Measurements from ENCODE around the gene MYRF.

The MYRF gene

GRCh38 chr11:61781585-61781984, 29.1 kb downstream of the MYRF start:
- Histone ChIP-seq H2AK5ac (ENCODE audit: low read length) (no peak overlapping the region), H4K5ac (ENCODE audit: low read length) (no peak overlapping the region), H3K4me2 (ENCODE audit: low read length) (no peak overlapping the region), H3K27me3 (ENCODE audit: insufficient read depth, low read length, poor library complexity) (no peaks in the 10 kb centered on the region), H2BK120ac (ENCODE audit: low read depth, low read length) (no peak overlapping the region), H2BK5ac (ENCODE audit: low read length) (no peak overlapping the region), H3K4me1 (ENCODE audit: control insufficient read depth, low read depth, low read length) (no peaks in the 10 kb centered on the region), H3K36me3 (ENCODE audit: control insufficient read depth, insufficient read depth, low read length) (peaks cover under 1% of the 10 kb centered on the region), H3K27ac (ENCODE audit: low read depth, low read length) (no peak overlapping the region), H3K18ac (ENCODE audit: low read length) (no peak overlapping the region), H3K4ac (ENCODE audit: low read depth, low read length) (no peak overlapping the region), H3K23ac (ENCODE audit: low read length) (no peak overlapping the region), H2BK15ac (replicated peaks; ENCODE audit: low read depth) (no peak overlapping the region), H3K56ac (ENCODE audit: low read length) (no peak overlapping the region), H4K8ac (ENCODE audit: low read depth, low read length) (no peak overlapping the region), H3K9ac (ENCODE audit: low read length) (no peak overlapping the region), H3K79me1 (ENCODE audit: low read length) (no peaks in the 10 kb centered on the region), H3K79me2 (ENCODE audit: control insufficient read depth, insufficient read depth, low read length) (no peaks in the 10 kb centered on the region), H3K4me3 (ENCODE audit: low read length) (no peak overlapping the region)
- WGBS (ENCODE audit: extremely low coverage, insufficient coverage, low lambda C conversion rate) = no CpG with 5 or more reads among the region's 5 CpGs
- DNase-seq = no peak

GRCh38 chr11:61782299-61782698, 29.9 kb downstream of the MYRF start:
- Histone ChIP-seq H3K9ac (ENCODE audit: low read length) (no peak overlapping the region), H2BK15ac (replicated peaks; ENCODE audit: low read depth) (no peak overlapping the region), H3K23ac (ENCODE audit: low read length) (no peak overlapping the region), H4K8ac (ENCODE audit: low read depth, low read length) (no peak overlapping the region), H2BK5ac (ENCODE audit: low read length) (no peak overlapping the region), H3K18ac (ENCODE audit: low read length) (no peak overlapping the region), H3K79me2 (ENCODE audit: control insufficient read depth, insufficient read depth, low read length) (no peaks in the 10 kb centered on the region), H3K56ac (ENCODE audit: low read length) (no peak overlapping the region), H2BK120ac (ENCODE audit: low read depth, low read length) (no peak overlapping the region), H3K36me3 (ENCODE audit: control insufficient read depth, insufficient read depth, low read length) (peaks cover 3% of the 10 kb centered on the region), H2AK5ac (ENCODE audit: low read length) (no peak overlapping the region), H3K27me3 (ENCODE audit: insufficient read depth, low read length, poor library complexity) (no peaks in the 10 kb centered on the region), H3K4ac (ENCODE audit: low read depth, low read length) (no peak overlapping the region), H3K4me2 (ENCODE audit: low read length) (no peak overlapping the region), H3K4me1 (ENCODE audit: control insufficient read depth, low read depth, low read length) (no peaks in the 10 kb centered on the region), H3K79me1 (ENCODE audit: low read length) (no peaks in the 10 kb centered on the region), H4K5ac (ENCODE audit: low read length) (no peak overlapping the region), H3K4me3 (ENCODE audit: low read length) (no peak overlapping the region), H3K27ac (ENCODE audit: low read depth, low read length) (no peak overlapping the region)
- no CpG with 5 or more reads among the region's 3 CpGs for WGBS (ENCODE audit: extremely low coverage, insufficient coverage, low lambda C conversion rate)
- no peak for DNase-seq

- Histone ChIP-seq H3K79me2 (ENCODE audit: control insufficient read depth, insufficient read depth, low read length) (no peaks in the 10 kb centered on the region), H3K23ac (ENCODE audit: low read length) (no peak overlapping the region), H3K27ac (ENCODE audit: low read depth, low read length) (no peak overlapping the region), H3K56ac (ENCODE audit: low read length) (no peak overlapping the region), H2BK5ac (ENCODE audit: low read length) (no peak overlapping the region), H3K36me3 (ENCODE audit: control insufficient read depth, insufficient read depth, low read length) (peaks cover 5% of the 10 kb centered on the region), H4K5ac (ENCODE audit: low read length) (no peak overlapping the region), H3K18ac (ENCODE audit: low read length) (no peak overlapping the region), H2BK15ac (replicated peaks; ENCODE audit: low read depth) (no peak overlapping the region), H3K27me3 (ENCODE audit: insufficient read depth, low read length, poor library complexity) (no peaks in the 10 kb centered on the region), H3K4me1 (ENCODE audit: control insufficient read depth, low read depth, low read length) (no peaks in the 10 kb centered on the region), H3K4ac (ENCODE audit: low read depth, low read length) (no peak overlapping the region), H4K8ac (ENCODE audit: low read depth, low read length) (no peak overlapping the region), H3K4me3 (ENCODE audit: low read length) (no peak overlapping the region), H3K9ac (ENCODE audit: low read length) (no peak overlapping the region), H2AK5ac (ENCODE audit: low read length) (no peak overlapping the region), H2BK120ac (ENCODE audit: low read depth, low read length) (no peak overlapping the region), H3K79me1 (ENCODE audit: low read length) (no peaks in the 10 kb centered on the region), H3K4me2 (ENCODE audit: low read length) (no peak overlapping the region)
- no peak for DNase-seq
- no CpG with 5 or more reads among the region's 11 CpGs for WGBS (ENCODE audit: extremely low coverage, insufficient coverage, low lambda C conversion rate)
Measured at GRCh38 chr11:61782841-61783240, 30.4 kb downstream of the MYRF start.

GRCh38 chr11:61783717-61784505, 31.5 kb downstream of the MYRF start:
- Histone ChIP-seq H3K4me2 (ENCODE audit: low read length) (no peak overlapping the region), H4K5ac (ENCODE audit: low read length) (no peak overlapping the region), H2AK5ac (ENCODE audit: low read length) (no peak overlapping the region), H3K4ac (ENCODE audit: low read depth, low read length) (no peak overlapping the region), H3K4me1 (ENCODE audit: control insufficient read depth, low read depth, low read length) (no peaks in the 10 kb centered on the region), H3K4me3 (ENCODE audit: low read length) (no peak overlapping the region), H3K23ac (ENCODE audit: low read length) (no peak overlapping the region), H3K27ac (ENCODE audit: low read depth, low read length) (no peak overlapping the region), H3K79me2 (ENCODE audit: control insufficient read depth, insufficient read depth, low read length) (no peaks in the 10 kb centered on the region), H4K8ac (ENCODE audit: low read depth, low read length) (no peak overlapping the region), H2BK5ac (ENCODE audit: low read length) (no peak overlapping the region), H3K36me3 (ENCODE audit: control insufficient read depth, insufficient read depth, low read length) (peaks cover 8% of the 10 kb centered on the region), H3K18ac (ENCODE audit: low read length) (no peak overlapping the region), H2BK120ac (ENCODE audit: low read depth, low read length) (no peak overlapping the region), H3K27me3 (ENCODE audit: insufficient read depth, low read length, poor library complexity) (no peaks in the 10 kb centered on the region), H3K9ac (ENCODE audit: low read length) (no peak overlapping the region), H3K79me1 (ENCODE audit: low read length) (no peaks in the 10 kb centered on the region), H2BK15ac (replicated peaks; ENCODE audit: low read depth) (no peak overlapping the region), H3K56ac (ENCODE audit: low read length) (no peak overlapping the region)
- WGBS (ENCODE audit: extremely low coverage, insufficient coverage, low lambda C conversion rate) = no CpG with 5 or more reads among the region's 13 CpGs
- DNase-seq = peak; percentile 54

GRCh38 chr11:61784506-61784805, 32.0 kb downstream of the MYRF start:
- H2AK5ac ChIP-seq (ENCODE audit: low read length) = no peak overlapping the region
- no peak overlapping the region for H2BK120ac ChIP-seq (ENCODE audit: low read depth, low read length)
- no peaks in the 10 kb centered on the region for H3K79me1 ChIP-seq (ENCODE audit: low read length)
- H2BK15ac ChIP-seq (replicated peaks; ENCODE audit: low read depth) = no peak overlapping the region
- peaks cover 8% of the 10 kb centered on the region for H3K36me3 ChIP-seq (ENCODE audit: control insufficient read depth, insufficient read depth, low read length)
- no peak for DNase-seq
- H3K27ac ChIP-seq (ENCODE audit: low read depth, low read length) = no peak overlapping the region
- H4K8ac ChIP-seq (ENCODE audit: low read depth, low read length) = no peak overlapping the region
- no peak overlapping the region for H3K9ac ChIP-seq (ENCODE audit: low read length)
- H3K27me3 ChIP-seq (ENCODE audit: insufficient read depth, low read length, poor library complexity) = no peaks in the 10 kb centered on the region
- H2BK5ac ChIP-seq (ENCODE audit: low read length) = no peak overlapping the region
- no peak overlapping the region for H3K4ac ChIP-seq (ENCODE audit: low read depth, low read length)
- H3K4me3 ChIP-seq (ENCODE audit: low read length) = no peak overlapping the region
- no peaks in the 10 kb centered on the region for H3K79me2 ChIP-seq (ENCODE audit: control insufficient read depth, insufficient read depth, low read length)
- H3K4me2 ChIP-seq (ENCODE audit: low read length) = no peak overlapping the region
- no peak overlapping the region for H3K23ac ChIP-seq (ENCODE audit: low read length)
- H4K5ac ChIP-seq (ENCODE audit: low read length) = no peak overlapping the region
- no peak overlapping the region for H3K56ac ChIP-seq (ENCODE audit: low read length)
- H3K18ac ChIP-seq (ENCODE audit: low read length) = no peak overlapping the region
- no CpG with 5 or more reads among the region's 7 CpGs for WGBS (ENCODE audit: extremely low coverage, insufficient coverage, low lambda C conversion rate)
- H3K4me1 ChIP-seq (ENCODE audit: control insufficient read depth, low read depth, low read length) = no peaks in the 10 kb centered on the region

GRCh38 chr11:61785837-61786402, 33.5 kb downstream of the MYRF start:
- Histone ChIP-seq H4K5ac (ENCODE audit: low read length) (no peak overlapping the region), H3K27ac (ENCODE audit: low read depth, low read length) (no peak overlapping the region), H3K4me1 (ENCODE audit: control insufficient read depth, low read depth, low read length) (no peaks in the 10 kb centered on the region), H4K8ac (ENCODE audit: low read depth, low read length) (no peak overlapping the region), H3K4me2 (ENCODE audit: low read length) (no peak overlapping the region), H3K56ac (ENCODE audit: low read length) (no peak overlapping the region), H3K4ac (ENCODE audit: low read depth, low read length) (no peak overlapping the region), H3K4me3 (ENCODE audit: low read length) (no peak overlapping the region), H3K23ac (ENCODE audit: low read length) (no peak overlapping the region), H3K9ac (ENCODE audit: low read length) (no peak overlapping the region), H2BK5ac (ENCODE audit: low read length) (no peak overlapping the region), H3K79me1 (ENCODE audit: low read length) (peaks cover 8% of the 10 kb centered on the region), H3K18ac (ENCODE audit: low read length) (no peak overlapping the region), H3K36me3 (ENCODE audit: control insufficient read depth, insufficient read depth, low read length) (peaks cover 8% of the 10 kb centered on the region), H3K27me3 (ENCODE audit: insufficient read depth, low read length, poor library complexity) (no peaks in the 10 kb centered on the region), H2BK15ac (replicated peaks; ENCODE audit: low read depth) (no peak overlapping the region), H2BK120ac (ENCODE audit: low read depth, low read length) (no peak overlapping the region), H2AK5ac (ENCODE audit: low read length) (no peak overlapping the region), H3K79me2 (ENCODE audit: control insufficient read depth, insufficient read depth, low read length) (no peaks in the 10 kb centered on the region)
- no CpG with 5 or more reads among the region's 11 CpGs for WGBS (ENCODE audit: extremely low coverage, insufficient coverage, low lambda C conversion rate)
- DNase-seq = no peak

All from mesendoderm (in vitro differentiated cells).